GM12878 (cell line): ENCODE data around the gene HNRNPA0. TPM values are rescaled to one million over a fixed set of nuclear protein-coding genes. Genes with fewer than 3 reads are reported as not detected.
A peak's percentile ranks its signal among the peaks of the same experiment; 100 is the strongest.

Experiments used
- ATAC-seq: fragments of 200-7000 bp; cut with Tn5 transposase; 3 replicates; pipeline ENCODE4 v1.9.1; 2020; ENCODE audit warnings: mild to moderate bottlenecking, moderate library complexity
- BruUV-seq: library from RNA; stranded (reverse); fragments of 400-500 nt; replicated peaks from 2 replicates; lab custom pipeline; 2021; lab: Mats Ljungman, UMichigan
- CTCF ChIA-PET: fragments of 300-600 bp; sonication (Branson Sonifier 250); formaldehyde crosslinking; extraction: SDS; loops from one replicate; lab custom pipeline; 2021; ENCODE audit warnings: inconsistent platforms; lab: Yijun Ruan, JAX
- POLR2A ChIA-PET: fragments of 350-600 bp; formaldehyde crosslinking; extraction: SDS; loops from one replicate; lab custom pipeline; 2021; ENCODE audit warnings: inconsistent platforms; lab: Charles Lee
- RAD21 ChIA-PET: fragments of 300-600 bp; sonication (Branson Sonifier 250); formaldehyde crosslinking; loops from one replicate; lab custom pipeline; 2023; ENCODE audit warnings: antibody characterized with exemption; ENCODE audit not compliant: unreplicated experiment; lab: Charles Lee
- SMC1A ChIA-PET: fragments of 300-600 bp; sonication (Branson Sonifier 250); formaldehyde crosslinking; loops from one replicate; lab custom pipeline; 2023; ENCODE audit not compliant: unreplicated experiment, uncharacterized antibody; lab: Charles Lee
- DNase-seq: peaks from one replicate; pipeline ENCODE4 v3.0.0-alpha.2; 2011; ENCODE audit warnings: low read depth, low spot score
- FAIRE-seq: peaks from 3 replicates; lab custom pipeline; 2011; peaks lifted over from hg19 to GRCh38; lab: Jason Lieb, UNC
- H2AFZ ChIP-seq: 2 replicates; pipeline ENCODE4 v1.6.0; 2011; ENCODE audit warnings: low read depth, low read length, control low read depth; ENCODE audit not compliant: control insufficient read depth
- H3K27ac ChIP-seq: 2 replicates; pipeline ENCODE4 v1.5.1; 2011; ENCODE audit warnings: control low read depth; ENCODE audit not compliant: control insufficient read depth, insufficient read depth
- H3K27me3 ChIP-seq, 2 experiments: replicated peaks in 1 of 2; 2 replicates each; pipeline versions ENCODE4 v1.6.0 to v1.6.1; 2011; ENCODE audit warnings: low read length in 1 of 2; ENCODE audit not compliant: control insufficient read depth in 2 of 2, insufficient read depth in 2 of 2
- H3K36me3 ChIP-seq, 2 experiments: 2 replicates each; pipeline ENCODE4 v1.5.1; 2011; ENCODE audit warnings: low read length in 1 of 2; ENCODE audit not compliant: control insufficient read depth in 2 of 2, insufficient read depth in 2 of 2
- H3K4me1 ChIP-seq: 2 replicates; pipeline ENCODE4 v1.6.1; 2011; ENCODE audit warnings: mild to moderate bottlenecking, low read length, moderate library complexity, mixed read lengths; ENCODE audit not compliant: control insufficient read depth, insufficient read depth
- H3K4me2 ChIP-seq: 2 replicates; pipeline ENCODE4 v1.6.0; 2011; ENCODE audit warnings: control low read depth; ENCODE audit not compliant: control insufficient read depth, insufficient read depth
- H3K4me3 ChIP-seq: fragments of 200-600 bp; sonication (generic); 2 replicates; pipeline ENCODE4 v1.5.1; 2016
- H3K79me2 ChIP-seq: 2 replicates; pipeline ENCODE4 v1.6.0; 2011; ENCODE audit warnings: low read length; ENCODE audit not compliant: control insufficient read depth, insufficient read depth
- H3K9ac ChIP-seq: 2 replicates; pipeline ENCODE4 v1.8.0; 2011; ENCODE audit warnings: low read length, control low read depth, mixed read lengths; ENCODE audit not compliant: control insufficient read depth, insufficient read depth
- H3K9me3 ChIP-seq: replicated peaks from 3 replicates; pipeline ENCODE4 v1.5.1; 2011; ENCODE audit warnings: mild to moderate bottlenecking, low read length; ENCODE audit not compliant: control insufficient read depth, insufficient read depth
- H4K20me1 ChIP-seq: 2 replicates; pipeline ENCODE4 v1.6.0; 2011; ENCODE audit not compliant: control insufficient read depth, insufficient read depth
- CUX1 ChIP-seq: IDR thresholded peaks from 2 replicates; pipeline ENCODE4 v1.6.1; 2012; ENCODE audit warnings: improper control_type of control experiment, low read depth, low read length; ENCODE audit not compliant: insufficient replicate concordance
- NKRF ChIP-seq: fragments of 450-650 bp; conservative IDR thresholded peaks from 2 replicates; pipeline ENCODE4 v1.6.1; 2017; ENCODE audit warnings: mild to moderate bottlenecking, moderate library complexity
- RUNX3 ChIP-seq: IDR thresholded peaks from 2 replicates; pipeline ENCODE4 v1.6.1; 2012; ENCODE audit warnings: low read length, inconsistent platforms
- WGBS: methylation state at CpG from one replicate; pipeline ENCODE4 v1.1.6; 2016; ENCODE audit warnings: low lambda C conversion rate; ENCODE audit not compliant: insufficient replicate concordance, insufficient coverage; ENCODE audit errors: missing lambda C conversion rate; 5-methylcytosine and 5-hydroxymethylcytosine counted together
- in situ Hi-C: fragments of 300-500 bp; cut with MboI; formaldehyde crosslinking; loops from 9 replicates; pipeline ENCODE4 v1.14.3; 2018; ENCODE audit warnings: mixed read lengths
- intact Hi-C: fragments of 100-400 bp; cut with micrococcal nuclease; formaldehyde crosslinking; loops from one replicate; pipeline ENCODE4 v1.14.2; 2022; ENCODE audit not compliant: unreplicated experiment
- polyA plus RNA-seq, 11 experiments: library from polyadenylated mRNA; depleted of rRNA in 4 of 11; unstranded in 6 of 11; stranded (reverse) in 5 of 11; fragments of >200 nt; fragmentation: Nextera tagmentation in 4 of 11; fragmentation: Illumina TruSeq in 1 of 11; extraction: Ambion mirVana in 4 of 11; extraction: Trizol in 1 of 11; gene quantifications; 1 replicate in 1 of 11; 2 replicates in 10 of 11; pipeline versions ENCODE4 v1.2.1 to v1.2.3, GENCODE V29; 2011 to 2016; ENCODE audit warnings: inconsistent platforms in 2 of 11, missing spikeins in 2 of 11, low read depth in 1 of 11
- total RNA-seq, 4 experiments: library from RNA; depleted of rRNA in 3 of 4; stranded (reverse); fragments of >200 nt in 3 of 4; fragmentation: Illumina TruSeq in 1 of 4; extraction: Trizol in 1 of 4; gene quantifications; 2 replicates each; pipeline versions ENCODE4 v1.2.1 to v1.2.3, GENCODE V29; 2013 to 2021

Gene HNRNPA0
- total and polyA plus RNA-seq, 10 of the 15 experiments (the other 5 are each of a cell fraction or from before 2014, with no cell fraction given) = 6.3 to 45.0 (median 12.5) TPM

GRCh38 chr5:137737349-137738131 is 16.6 kb downstream of the HNRNPA0 start:
- POLR2A ChIA-PET = interaction anchor here (1.2 kb wide), 1 partner anchor 77 kb away, joined by 3 read pairs; no protein-coding TSS in a partner anchor
- DNase-seq (no peak), ATAC-seq (peak; percentile 24), FAIRE-seq (no peak)
- Histone ChIP-seq H3K27ac (peak overlapping the region; percentile 86), H4K20me1 (no peaks in the 10 kb centered on the region), H2AFZ (peak overlapping the region; percentile 76), H3K9ac (no peak overlapping the region), H3K36me3 (no peaks in the 10 kb centered on the region), H3K4me2 (peak overlapping the region; percentile 88), H3K27me3 (no peaks in the 10 kb centered on the region), H3K79me2 (peaks cover 5% of the 10 kb centered on the region), H3K4me3 (peak overlapping the region; percentile 45; the same call in 1 of the 2 replicates), H3K9me3 (no peaks in the 10 kb centered on the region; the same call in 2 of the 3 replicates), H3K4me1 (peaks cover 15% of the 10 kb centered on the region)
- TF ChIP-seq NKRF (no peak), CUX1 (no peak), RUNX3 (peak; percentile 74)
- intact Hi-C loops (no loop called here), in situ Hi-C loops (loop anchor here (5.0 kb wide), 1 partner anchor 80 kb away; no protein-coding TSS in a partner anchor)
- CTCF ChIA-PET = interaction anchor here (1.1 to 18.4 kb wide), 8 partner anchors 10 to 108 kb away, joined by 3 to 619 read pairs (median 13); partner anchors contain the start of gene HNRNPA0
- 82% methylated on average over 5 of the region's 5 CpGs for WGBS
- RAD21 ChIA-PET = interaction anchor here (1.0 to 3.2 kb wide), 6 partner anchors 10 to 151 kb away, joined by 3 to 28 read pairs (median 6); no protein-coding TSS in a partner anchor
- BruUV-seq = no TSS peak
- SMC1A ChIA-PET = interaction anchor here (1.1 to 4.4 kb wide), 6 partner anchors 9 to 108 kb away, joined by 3 to 56 read pairs (median 6); no protein-coding TSS in a partner anchor
